ENCODE measurements around the gene MED29.

DNA sequence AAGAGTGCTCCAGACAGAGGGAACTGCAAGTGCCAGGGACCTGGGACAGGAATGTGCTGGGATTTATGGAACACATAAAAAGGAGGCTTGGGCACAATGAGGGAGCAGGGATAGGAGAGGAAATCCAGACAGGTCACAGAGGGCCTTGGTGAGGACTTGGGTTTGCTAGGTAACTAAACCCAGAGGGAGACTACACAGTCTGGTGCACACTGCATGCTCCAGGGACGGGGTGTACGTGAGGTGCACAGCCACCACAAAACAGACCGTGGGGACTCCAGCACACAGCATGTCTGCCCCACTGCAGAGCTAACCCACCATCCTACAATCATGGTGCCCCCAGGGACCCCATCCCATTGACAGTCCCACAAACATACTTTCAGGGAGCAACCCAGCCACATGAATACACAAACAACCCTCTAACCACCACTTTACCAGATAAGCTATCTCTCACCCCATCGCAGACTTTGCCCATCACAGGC lies 9.9 kb downstream of the MED29 start:
- TF ChIP-seq, protein P1, sequence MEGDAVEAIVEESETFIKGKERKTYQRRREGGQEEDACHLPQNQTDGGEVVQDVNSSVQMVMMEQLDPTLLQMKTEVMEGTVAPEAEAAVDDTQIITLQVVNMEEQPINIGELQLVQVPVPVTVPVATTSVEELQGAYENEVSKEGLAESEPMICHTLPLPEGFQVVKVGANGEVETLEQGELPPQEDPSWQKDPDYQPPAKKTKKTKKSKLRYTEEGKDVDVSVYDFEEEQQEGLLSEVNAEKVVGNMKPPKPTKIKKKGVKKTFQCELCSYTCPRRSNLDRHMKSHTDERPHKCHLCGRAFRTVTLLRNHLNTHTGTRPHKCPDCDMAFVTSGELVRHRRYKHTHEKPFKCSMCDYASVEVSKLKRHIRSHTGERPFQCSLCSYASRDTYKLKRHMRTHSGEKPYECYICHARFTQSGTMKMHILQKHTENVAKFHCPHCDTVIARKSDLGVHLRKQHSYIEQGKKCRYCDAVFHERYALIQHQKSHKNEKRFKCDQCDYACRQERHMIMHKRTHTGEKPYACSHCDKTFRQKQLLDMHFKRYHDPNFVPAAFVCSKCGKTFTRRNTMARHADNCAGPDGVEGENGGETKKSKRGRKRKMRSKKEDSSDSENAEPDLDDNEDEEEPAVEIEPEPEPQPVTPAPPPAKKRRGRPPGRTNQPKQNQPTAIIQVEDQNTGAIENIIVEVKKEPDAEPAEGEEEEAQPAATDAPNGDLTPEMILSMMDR (IDR thresholded peaks at IDR 0.05), result no peak
- TF ChIP-seq EZH2 (IDR thresholded peaks at IDR 0.05), result no peak
